AG04449 (cell line): ENCODE measurements around the gene GHRHR.

Experiments used
- CTCF ChIA-PET: fragments of 350-600 bp; formaldehyde crosslinking; extraction: SDS; loops from one replicate; lab custom pipeline; 2021; ENCODE audit warnings: antibody characterized with exemption; lab: Yijun Ruan, JAX
- POLR2A ChIA-PET: fragments of 400-600, 350-600 bp; formaldehyde crosslinking; extraction: SDS; loops from one replicate; lab custom pipeline; 2020; ENCODE audit warnings: antibody characterized with exemption, inconsistent platforms; lab: Yijun Ruan, JAX
- DNase-seq: peaks from one replicate; pipeline ENCODE4 v3.0.0-alpha.2; 2010; ENCODE audit warnings: low read depth, low spot score
- H3K4me3 ChIP-seq: 2 replicates; pipeline ENCODE4 v1.5.1; 2011; ENCODE audit warnings: low read depth, mild to moderate bottlenecking, control low read depth, low read length
- CTCF ChIP-seq: IDR thresholded peaks from one replicate; pipeline ENCODE4 v1.5.1; 2011; ENCODE audit warnings: mild to moderate bottlenecking, moderate library complexity, low read length, control low read depth, inconsistent platforms; ENCODE audit not compliant: insufficient read depth; ENCODE audit errors: missing control alignments

GHRHR gene

GRCh38 chr7:31014826-31015225 lies 51.1 kb downstream of the GHRHR start:
- no peak for DNase-seq
- POLR2A ChIA-PET = no interaction called here
- no peak overlapping the region for H3K4me3 ChIP-seq
- CTCF ChIA-PET = interaction anchor here (2.9 kb wide), 1 partner anchor 108 kb away, joined by 10 read pairs; no protein-coding TSS in a partner anchor
- no peak for TF ChIP-seq CTCF

- ChIA-PET CTCF (no interaction called here), POLR2A (no interaction called here)
- H3K4me3 ChIP-seq = no peak overlapping the region
- DNase-seq = no peak
- no peak for TF ChIP-seq CTCF
These were observed 53.4 kb downstream of the GHRHR start for GRCh38 chr7:31017032-31017675.

GRCh38 chr7:31017721-31018120 lies 54.0 kb downstream of the GHRHR start:
- POLR2A ChIA-PET = no interaction called here
- CTCF ChIA-PET = no interaction called here
- no peak for TF ChIP-seq CTCF
- no peak for DNase-seq
- no peak overlapping the region for H3K4me3 ChIP-seq

GRCh38 chr7:31019509-31019908 lies 55.8 kb downstream of the GHRHR start:
- DNase-seq = no peak
- ChIA-PET CTCF (no interaction called here), POLR2A (no interaction called here)
- no peak for TF ChIP-seq CTCF
- H3K4me3 ChIP-seq = no peak overlapping the region

- DNase-seq = no peak
- POLR2A ChIA-PET = no interaction called here
- no peak for TF ChIP-seq CTCF
- no peak overlapping the region for H3K4me3 ChIP-seq
- CTCF ChIA-PET = no interaction called here
These were observed 56.4 kb downstream of the GHRHR start for GRCh38 chr7:31020161-31020560.

- ChIA-PET POLR2A (no interaction called here), CTCF (no interaction called here)
- H3K4me3 ChIP-seq = no peak overlapping the region
- no peak for DNase-seq
- no peak for TF ChIP-seq CTCF
These were observed 56.9 kb downstream of the GHRHR start for GRCh38 chr7:31020652-31021051.
